Left colon (tissue), 2 donors: ENCODE measurements around the gene TYMP. TPM values are rescaled to one million over a fixed set of nuclear protein-coding genes. Genes with fewer than 3 reads are reported as not detected.

Source experiments
- ATAC-seq: fragments of 200-7000 bp; cut with Tn5 transposase; one replicate; pipeline ENCODE4 v1.9.1; 2020; ENCODE audit warnings: mild to moderate bottlenecking, moderate library complexity
- DNase-seq, 2 donors: peaks; one replicate each; pipeline ENCODE4 v3.0.0-alpha.2; 2020
- intact Hi-C, 2 donors: fragments of 100-400 bp; cut with DNase I in 1 of 2; cut with micrococcal nuclease in 1 of 2; formaldehyde crosslinking; loops; one replicate each; pipeline versions ENCODE4 v1.11.2 to v1.14.0; 2022; cut with DNase I, micrococcal nuclease
- total RNA-seq, 2 donors: library from RNA; stranded (reverse); fragmentation: NEBNext Ultra II Directional; extraction: Animal tissue kit (Norgen Biotek cat#: 25700); gene quantifications; one replicate each; pipeline ENCODE4 v1.2.1, GENCODE V29; 2021
- donor health status: DM: no; HTN: no; CAD: no.
- donor health status: DM: yes; HTN: yes; CAD: no.

Gene TYMP
- total RNA-seq, 2 donors from 2014 or later = 32.0 to 33.0 TPM

GRCh38 chr22:50481045-50481439 lies 48.8 kb downstream of the TYMP start:
- DNase-seq (no peak), ATAC-seq (no peak)
- intact Hi-C loops = no loop called here

DNA sequence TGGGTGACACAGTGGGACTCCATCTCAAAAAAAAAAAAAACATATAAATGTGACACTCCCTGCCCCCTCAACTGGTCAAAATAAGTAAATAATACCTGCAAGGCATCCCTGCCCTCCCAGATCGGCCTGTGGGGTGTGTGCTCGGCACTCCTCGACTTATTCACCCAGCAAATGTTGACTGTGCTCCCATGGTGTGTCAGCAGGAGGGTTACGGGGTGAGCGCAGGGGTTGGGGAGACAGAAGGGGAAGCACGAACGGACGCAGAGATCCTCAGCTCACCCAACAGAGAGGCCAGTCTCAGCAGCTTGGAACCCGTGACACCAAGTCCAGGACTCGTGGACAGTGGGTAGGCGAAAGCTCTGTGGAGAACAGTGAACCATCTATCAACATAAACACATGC lies 50.1 kb downstream of the TYMP start:
- no peak for DNase-seq

GRCh38 chr22:50477923-50478322 lies 51.9 kb downstream of the TYMP start:
- DNase-seq (no peak), ATAC-seq (no peak)
- intact Hi-C loops = no loop called here

More for the DNA sequence above, 50.1 kb downstream of the TYMP start:
- no peak for ATAC-seq
- intact Hi-C loops = no loop called here

- intact Hi-C loops = no loop called here
- DNase-seq = no peak
- ATAC-seq = no peak
Measured at GRCh38 chr22:50476868-50477267, 52.9 kb downstream of the TYMP start.

Other genes starting within 250 kb of the TYMP start
- 100 to 1,000 TPM; 290 TPM for gene PLXNB2, start 222.4 kb downstream of the TYMP start, total RNA-seq
- gene DENND6B, start 203.0 kb downstream of the TYMP start, total RNA-seq = 1 to 10 TPM; 3.7 to 4.7 TPM
- gene PPP6R2, start 186.7 kb downstream of the TYMP start, total RNA-seq = 10 to 100 TPM; 44.6 to 61.0 TPM
- gene SBF1, start 55.0 kb downstream of the TYMP start, total RNA-seq = 10 to 100 TPM; 69.2 to 80.1 TPM
- 1 to 10 TPM; 5.4 to 8.9 TPM for gene ADM2, start 48.5 kb downstream of the TYMP start, total RNA-seq
- not detected for gene MIOX, start 43.2 kb downstream of the TYMP start, total RNA-seq
- gene LMF2, start 22.3 kb downstream of the TYMP start, total RNA-seq = 10 to 100 TPM; 58.7 to 59.3 TPM
- 10 to 100 TPM; 26.6 to 27.1 TPM for gene NCAPH2, start 21.8 kb downstream of the TYMP start, total RNA-seq
- 1 to 10 TPM; 5.5 to 5.7 TPM for gene SCO2, start 4.4 kb downstream of the TYMP start, total RNA-seq
- gene KLHDC7B, start 15.9 kb upstream of the TYMP start, total RNA-seq = under 1 TPM in 1 of 2 donors, not detected in 1; 0.17 TPM
- under 1 TPM in 1 of 2 donors, not detected in 1; 0.67 TPM for gene SYCE3, start 32.9 kb upstream of the TYMP start, total RNA-seq
- gene CPT1B, start 48.4 kb upstream of the TYMP start, total RNA-seq = 10 to 100 TPM; 22.6 to 26.6 TPM
- 10 to 100 TPM; 66.9 to 72.7 TPM for gene CHKB, start 52.8 kb upstream of the TYMP start, total RNA-seq
- 1 to 10 TPM; 1.2 to 1.5 TPM for gene MAPK8IP2, start 70.8 kb upstream of the TYMP start, total RNA-seq
- gene ARSA, start 98.1 kb upstream of the TYMP start, total RNA-seq = 10 to 100 TPM; 84.8 to 97.8 TPM
- gene SHANK3, start 142.8 kb upstream of the TYMP start, total RNA-seq = 1 to 10 TPM; 4.4 to 4.8 TPM
- gene ACR, start 208.2 kb upstream of the TYMP start, total RNA-seq = 1 to 10 TPM in 1 of 2 donors, under 1 TPM in 1; 0.89 to 1.5 TPM